RWPE1 (cell line): ENCODE measurements around the gene GBF1.

Experiments used
- CTCF ChIA-PET: fragments of 350-600 bp; sonication (Branson Sonifier 250); formaldehyde crosslinking; extraction: SDS; loops from one replicate; lab custom pipeline; 2021; lab: Yijun Ruan, JAX
- POLR2A ChIA-PET: fragments of 400-600 bp; formaldehyde crosslinking; extraction: SDS; loops from one replicate; lab custom pipeline; 2020; ENCODE audit warnings: antibody characterized with exemption; ENCODE audit not compliant: low non-redundant PET; lab: Yijun Ruan, JAX
- DNase-seq: peaks from one replicate; pipeline ENCODE4 v3.0.0; 2012; ENCODE audit warnings: low spot score
- H3K27ac ChIP-seq: fragments of 450-650 bp; 2 replicates; pipeline ENCODE4 v1.5.1; 2017
- TF ChIP-seq, protein P1 (sequence below): fragments of 450-650 bp; conservative IDR thresholded peaks from 2 replicates; pipeline ENCODE4 v1.5.1; 2017; ENCODE audit warnings: low read depth, mild to moderate bottlenecking

Gene GBF1

DNA sequence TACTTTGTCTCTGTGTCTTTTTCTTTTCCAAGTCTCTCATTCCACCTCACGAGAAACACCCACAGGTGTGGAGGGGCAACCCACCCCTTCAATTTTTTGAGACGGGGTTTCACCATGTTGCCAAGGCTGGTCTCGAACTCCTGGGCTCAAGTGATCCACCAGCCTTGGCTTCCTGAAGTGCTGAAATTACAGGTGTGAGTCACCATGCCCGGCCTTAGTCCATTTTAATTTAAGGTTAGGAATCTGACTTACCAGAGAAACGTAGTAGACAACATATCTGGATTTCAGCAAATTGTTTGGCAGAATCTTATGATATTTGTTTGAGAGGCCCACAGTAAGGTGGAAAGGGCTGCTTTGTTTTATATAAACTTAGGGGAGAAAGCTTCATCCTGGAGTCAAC lies 147.0 kb downstream of the GBF1 start:
- TF ChIP-seq, protein P1, sequence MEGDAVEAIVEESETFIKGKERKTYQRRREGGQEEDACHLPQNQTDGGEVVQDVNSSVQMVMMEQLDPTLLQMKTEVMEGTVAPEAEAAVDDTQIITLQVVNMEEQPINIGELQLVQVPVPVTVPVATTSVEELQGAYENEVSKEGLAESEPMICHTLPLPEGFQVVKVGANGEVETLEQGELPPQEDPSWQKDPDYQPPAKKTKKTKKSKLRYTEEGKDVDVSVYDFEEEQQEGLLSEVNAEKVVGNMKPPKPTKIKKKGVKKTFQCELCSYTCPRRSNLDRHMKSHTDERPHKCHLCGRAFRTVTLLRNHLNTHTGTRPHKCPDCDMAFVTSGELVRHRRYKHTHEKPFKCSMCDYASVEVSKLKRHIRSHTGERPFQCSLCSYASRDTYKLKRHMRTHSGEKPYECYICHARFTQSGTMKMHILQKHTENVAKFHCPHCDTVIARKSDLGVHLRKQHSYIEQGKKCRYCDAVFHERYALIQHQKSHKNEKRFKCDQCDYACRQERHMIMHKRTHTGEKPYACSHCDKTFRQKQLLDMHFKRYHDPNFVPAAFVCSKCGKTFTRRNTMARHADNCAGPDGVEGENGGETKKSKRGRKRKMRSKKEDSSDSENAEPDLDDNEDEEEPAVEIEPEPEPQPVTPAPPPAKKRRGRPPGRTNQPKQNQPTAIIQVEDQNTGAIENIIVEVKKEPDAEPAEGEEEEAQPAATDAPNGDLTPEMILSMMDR = no peak
- no peak for DNase-seq
- ChIA-PET POLR2A (no interaction called here), CTCF (interaction anchor here (0.6 to 1.8 kb wide), 4 partner anchors 13 to 321 kb away, joined by 3 to 7 read pairs (median 3); no protein-coding TSS in a partner anchor)
- H3K27ac ChIP-seq = no peak overlapping the region

DNA sequence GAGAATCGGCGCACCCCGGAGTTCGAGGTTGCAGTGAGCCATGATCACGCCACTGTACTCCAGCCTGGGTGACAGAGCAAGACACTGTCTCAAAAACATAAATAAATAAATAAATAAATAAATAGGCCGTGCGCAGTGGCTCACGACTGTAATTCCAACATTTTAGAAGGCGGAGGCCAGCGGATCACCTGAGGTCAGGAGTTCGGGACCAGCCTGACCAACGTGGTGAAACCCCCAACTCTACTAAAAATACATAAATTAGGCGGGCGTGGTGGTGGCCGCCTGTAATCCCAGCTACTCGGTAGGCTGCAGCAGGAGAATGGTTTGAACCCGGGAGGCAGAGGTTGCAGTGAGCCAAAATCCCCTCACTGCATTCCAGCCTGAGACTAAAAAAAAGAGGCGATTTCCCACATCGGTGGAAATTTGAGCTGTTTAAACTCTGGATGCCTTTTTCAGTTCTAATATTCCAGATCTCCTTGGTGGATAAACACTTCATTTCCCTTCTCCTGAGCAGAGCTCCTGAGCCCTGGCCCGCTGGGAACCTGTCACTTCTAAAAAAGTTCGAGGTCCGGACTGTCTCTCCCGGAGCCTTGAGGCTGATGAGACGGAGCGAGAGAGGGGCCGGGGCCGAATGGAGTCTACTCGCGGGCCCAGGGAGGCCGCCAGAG lies 148.2 kb downstream of the GBF1 start:
- no peak for DNase-seq
- peak overlapping the region; percentile 85 for H3K27ac ChIP-seq
- ChIA-PET POLR2A (interaction anchor here (0.6 to 2.4 kb wide), 4 partner anchors 8 to 181 kb away, joined by 3 to 14 read pairs (median 5); partner anchors contain the start of gene FBXL15), CTCF (interaction anchor here (0.6 to 7.6 kb wide), 30 partner anchors 8 to 784 kb away, joined by 3 to 108 read pairs (median 5); partner anchors contain the start of genes C10orf95, CUEDC2 and FBXL15)
- TF ChIP-seq, protein P1 = peak; percentile 93

- ChIA-PET POLR2A (interaction anchor here (0.6 to 2.4 kb wide), 4 partner anchors 9 to 180 kb away, joined by 3 to 14 read pairs (median 5); partner anchors contain the start of gene FBXL15), CTCF (interaction anchor here (0.6 to 7.6 kb wide), 19 partner anchors 8 to 783 kb away, joined by 3 to 108 read pairs (median 7); partner anchors contain the start of genes C10orf95 and FBXL15)
- TF ChIP-seq, protein P1 = peak; percentile 66
- DNase-seq = peak; percentile 97
- H3K27ac ChIP-seq = peak overlapping the region; percentile 85
Observed at GRCh38 chr10:102394079-102394800, 148.9 kb downstream of the GBF1 start.

DNA sequence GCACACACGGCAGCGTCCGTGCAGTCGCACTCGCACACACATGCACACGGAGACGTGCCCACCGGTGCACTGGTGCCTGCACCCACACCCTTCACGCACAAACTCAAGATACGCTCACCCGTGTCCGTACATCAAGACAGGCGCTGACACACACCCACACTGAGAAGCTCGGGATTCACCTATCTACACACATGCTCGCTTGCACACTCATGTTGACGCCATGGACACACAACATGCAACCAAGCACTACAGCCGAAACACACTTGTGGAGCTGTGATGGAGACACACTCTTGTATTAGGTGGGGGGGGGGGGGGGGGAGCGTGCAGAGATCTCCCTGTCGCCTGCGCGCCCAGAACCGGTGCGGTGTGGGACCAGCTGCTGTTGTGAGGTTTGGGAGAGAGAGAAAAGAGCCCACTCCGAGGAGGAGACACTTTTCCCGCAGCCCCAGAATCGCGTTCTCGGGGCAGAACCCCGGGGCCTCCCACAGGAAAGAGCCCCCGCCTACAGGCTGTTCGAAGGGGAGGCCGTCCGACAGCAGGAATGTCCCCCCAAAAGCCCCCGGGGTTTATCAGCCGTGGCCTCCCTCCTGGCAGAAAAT lies 149.6 kb downstream of the GBF1 start:
- ChIA-PET CTCF (interaction anchor here (0.6 to 7.6 kb wide), 10 partner anchors 9 to 172 kb away, joined by 3 to 108 read pairs (median 10); partner anchors contain the start of gene FBXL15), POLR2A (interaction anchor here (0.5 to 2.4 kb wide), 2 partner anchors 26 to 166 kb away, joined by 3 to 14 read pairs; partner anchors contain the start of gene FBXL15)
- TF ChIP-seq, protein P1 = no peak
- peak; percentile 59 for DNase-seq
- peak overlapping the region; percentile 85 for H3K27ac ChIP-seq

DNA sequence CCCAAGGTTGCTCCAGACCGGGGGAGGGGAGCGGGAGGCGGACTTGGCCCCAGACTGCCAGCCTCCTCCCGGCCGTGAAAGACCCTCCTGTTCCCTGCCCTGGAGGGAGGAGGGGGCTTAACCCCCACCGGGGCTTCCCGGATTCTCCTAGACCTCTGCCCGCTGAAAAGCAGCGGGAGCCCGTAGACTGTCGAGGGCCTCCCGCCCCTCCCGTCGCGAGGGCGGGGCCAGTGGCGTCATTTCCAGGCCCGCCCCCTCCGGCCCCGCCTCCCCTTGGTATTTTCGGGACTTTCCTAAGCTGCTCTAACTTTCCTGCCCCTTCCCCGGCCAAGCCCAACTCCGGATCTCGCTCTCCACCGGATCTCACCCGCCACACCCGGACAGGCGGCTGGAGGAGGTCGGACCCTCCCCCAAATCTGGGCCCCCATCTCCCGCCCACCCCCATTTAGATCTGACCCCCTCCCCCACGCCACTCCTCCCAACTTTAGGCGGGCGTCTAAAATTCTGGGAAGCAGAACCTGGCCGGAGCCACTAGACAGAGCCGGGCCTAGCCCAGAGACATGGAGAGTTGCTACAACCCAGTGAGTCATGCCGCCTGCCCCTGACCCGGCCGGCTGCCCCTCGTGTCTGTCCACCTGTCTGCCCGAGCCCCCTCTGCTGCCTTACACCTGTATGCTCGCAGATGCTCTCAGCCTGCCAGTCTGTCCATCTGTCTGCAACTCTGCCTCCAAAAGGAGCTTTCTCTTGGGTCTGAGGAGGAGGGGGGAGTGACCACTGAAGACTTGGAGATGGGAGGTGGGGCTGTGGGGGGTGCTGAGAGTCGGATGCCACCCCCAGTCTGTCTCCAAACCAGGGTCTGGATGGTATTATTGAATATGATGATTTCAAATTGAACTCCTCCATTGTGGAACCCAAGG lies 150.3 kb downstream of the GBF1 start, which contains the start of gene NFKB2:
Gene NFKB2, plus strand, starts transcription at position 306 of the 917 bp plus-strand sequence. Its CDS starts 255 bp downstream, at position 561.
- TF ChIP-seq, protein P1 = no peak
- CTCF ChIA-PET = interaction anchor here (0.6 to 7.6 kb wide), 9 partner anchors 9 to 1261 kb away, joined by 3 to 108 read pairs (median 12); partner anchors contain the start of gene FBXL15
- POLR2A ChIA-PET = interaction anchor here (0.5 to 2.4 kb wide), 4 partner anchors 25 to 167 kb away, joined by 3 to 14 read pairs (median 3); partner anchors contain the start of gene FBXL15
- peak; percentile 95 for DNase-seq
- peak within 1 kb of the TSS; percentile 85 for H3K27ac ChIP-seq
